Thyroid gland (tissue), 4 donors: ENCODE measurements around the gene KRTAP5-6. TPM values are rescaled to one million over a fixed set of nuclear protein-coding genes. Genes with fewer than 3 reads are reported as not detected.

Source experiments
- DNase-seq, 2 donors: peaks; one replicate each; pipeline ENCODE4 v3.0.0-alpha.2; 2019
- H3K27ac ChIP-seq, 3 donors: fragments of 200-600 bp; sonication (generic); 1 replicate in 2 of 3; 2 replicates in 1 of 3; pipeline ENCODE4 v1.5.1; 2016 to 2019; ENCODE audit warnings: mild to moderate bottlenecking in 1 of 3, moderate library complexity in 1 of 3
- H3K27me3 ChIP-seq: fragments of 200-600 bp; sonication (generic); one replicate; pipeline ENCODE4 v1.5.1; 2019
- H3K36me3 ChIP-seq, 2 donors: fragments of 200-600 bp; sonication (generic); one replicate each; pipeline ENCODE4 v1.5.1; 2016 to 2019
- H3K4me1 ChIP-seq, 2 donors: fragments of 200-600 bp; sonication (generic); one replicate each; pipeline ENCODE4 v1.5.1; 2017 to 2019
- H3K4me3 ChIP-seq, 3 donors: fragments of 200-600 bp; sonication (generic); replicated peaks in 1 of 3; 1 replicate in 2 of 3; 2 replicates in 1 of 3; pipeline ENCODE4 v1.5.1; 2016; ENCODE audit warnings: mild to moderate bottlenecking in 1 of 3
- H3K9me3 ChIP-seq: fragments of 200-600 bp; sonication (generic); one replicate; pipeline ENCODE4 v1.5.1; 2017
- CTCF ChIP-seq, 6 experiments: fragments of 200-600 bp in 3 of 6; fragments of 450-650 bp in 3 of 6; sonication (generic) in 3 of 6; IDR thresholded peaks; one replicate each; pipeline ENCODE4 v1.5.1; 2016 to 2019; ENCODE audit warnings: antibody characterized with exemption in 6 of 6, mild to moderate bottlenecking in 2 of 6, inconsistent platforms in 1 of 6, moderate library complexity in 1 of 6
- POLR2A ChIP-seq, 2 donors: fragments of 450-650 bp; IDR thresholded peaks; one replicate each; pipeline ENCODE4 v1.6.1; 2017; ENCODE audit warnings: antibody characterized with exemption in 2 of 2, mild to moderate bottlenecking in 2 of 2, moderate library complexity in 1 of 2
- WGBS, 2 donors: methylation state at CpG; one replicate each; pipeline ENCODE4 v1.1.5; 2017; 5-methylcytosine and 5-hydroxymethylcytosine counted together
- intact Hi-C: fragments of 100-400 bp; cut with DNase I; formaldehyde crosslinking; loops from one replicate; pipeline ENCODE4 v1.15.1; 2023
- total RNA-seq, 4 donors: library from RNA; depleted of rRNA; stranded (reverse); fragments of >200 nt; gene quantifications; one replicate each; pipeline ENCODE4 v1.2.3, GENCODE V29; 2016

The KRTAP5-6 gene
- total RNA-seq, 4 donors from 2014 or later: not detected

GRCh38 chr11:1670905-1671371, 26.1 kb upstream of the KRTAP5-6 start:
- intact Hi-C loops: no loop called here
- 80 to 86% methylated on average over 11 of the region's 11 CpGs for WGBS, 2 donors
- H3K27ac ChIP-seq: no peak overlapping the region
- no peak for DNase-seq
- TF ChIP-seq POLR2A (IDR thresholded peaks at IDR 0.05) (no peak), CTCF (IDR thresholded peaks at IDR 0.05) (no peak)
- H3K4me3 ChIP-seq: no peak overlapping the region
- H3K36me3 ChIP-seq: no peaks in the 10 kb centered on the region
- H3K9me3 ChIP-seq: no peaks in the 10 kb centered on the region
- H3K4me1 ChIP-seq: no peaks in the 10 kb centered on the region
- no peaks in the 10 kb centered on the region for H3K27me3 ChIP-seq

- 55 to 75% methylated on average over 11 of the region's 11 CpGs for WGBS, 2 donors
- Histone ChIP-seq H3K4me1 (no peaks in the 10 kb centered on the region), H3K36me3 (no peaks in the 10 kb centered on the region), H3K9me3 (no peaks in the 10 kb centered on the region), H3K27me3 (no peaks in the 10 kb centered on the region), H3K27ac (no peak overlapping the region), H3K4me3 (no peak overlapping the region)
- no peak for DNase-seq
- TF ChIP-seq POLR2A (IDR thresholded peaks at IDR 0.05): no peak
- no peak for TF ChIP-seq CTCF (IDR thresholded peaks at IDR 0.05)
- intact Hi-C loops: no loop called here
Measured at GRCh38 chr11:1671658-1672057, 25.3 kb upstream of the KRTAP5-6 start.

DNA sequence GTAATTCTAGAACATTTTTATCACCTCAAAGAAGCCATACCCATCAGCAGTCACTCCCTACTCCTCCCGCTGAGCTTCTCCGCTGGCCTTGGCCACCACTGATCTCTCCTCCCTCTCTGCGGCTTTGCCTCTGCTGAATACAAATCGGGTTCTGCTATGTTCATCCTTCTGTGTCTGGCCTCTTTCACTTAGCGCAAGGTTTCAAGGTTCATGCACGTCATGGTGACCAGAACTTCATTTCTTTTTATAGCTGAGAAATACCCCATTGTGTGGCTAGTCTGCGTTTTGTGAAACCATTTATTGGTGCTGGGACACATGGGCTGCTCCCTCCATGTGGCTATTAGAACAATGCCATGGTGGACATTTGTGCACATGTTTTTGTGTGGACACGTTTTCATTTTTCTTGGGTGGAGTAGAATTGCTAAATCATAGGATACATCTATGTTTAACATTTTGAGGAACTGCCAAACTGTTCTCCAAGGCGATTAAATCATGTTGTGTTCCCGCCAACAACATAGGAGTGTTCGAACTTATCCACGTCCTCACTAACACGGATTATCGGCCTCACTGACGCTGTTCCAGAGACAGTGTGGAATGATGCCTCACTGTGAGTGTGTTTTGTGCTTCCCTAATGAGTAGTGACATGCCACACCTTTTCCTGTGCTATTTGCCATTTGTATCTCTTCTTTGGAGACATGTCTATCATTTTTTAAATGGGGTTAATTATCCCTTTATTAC, 24.2 kb upstream of the KRTAP5-6 start:
- intact Hi-C loops: no loop called here
- 78 to 79% methylated on average over 15 of the region's 15 CpGs for WGBS, 2 donors
- no peaks in the 10 kb centered on the region for H3K27me3 ChIP-seq
- H3K4me1 ChIP-seq: no peaks in the 10 kb centered on the region
- no peak for TF ChIP-seq POLR2A (IDR thresholded peaks at IDR 0.05)
- TF ChIP-seq CTCF (IDR thresholded peaks at IDR 0.05): no peak
- H3K27ac ChIP-seq: no peak overlapping the region
- H3K4me3 ChIP-seq: no peak overlapping the region
- DNase-seq: no peak
- H3K36me3 ChIP-seq: no peaks in the 10 kb centered on the region
- no peaks in the 10 kb centered on the region for H3K9me3 ChIP-seq

DNA sequence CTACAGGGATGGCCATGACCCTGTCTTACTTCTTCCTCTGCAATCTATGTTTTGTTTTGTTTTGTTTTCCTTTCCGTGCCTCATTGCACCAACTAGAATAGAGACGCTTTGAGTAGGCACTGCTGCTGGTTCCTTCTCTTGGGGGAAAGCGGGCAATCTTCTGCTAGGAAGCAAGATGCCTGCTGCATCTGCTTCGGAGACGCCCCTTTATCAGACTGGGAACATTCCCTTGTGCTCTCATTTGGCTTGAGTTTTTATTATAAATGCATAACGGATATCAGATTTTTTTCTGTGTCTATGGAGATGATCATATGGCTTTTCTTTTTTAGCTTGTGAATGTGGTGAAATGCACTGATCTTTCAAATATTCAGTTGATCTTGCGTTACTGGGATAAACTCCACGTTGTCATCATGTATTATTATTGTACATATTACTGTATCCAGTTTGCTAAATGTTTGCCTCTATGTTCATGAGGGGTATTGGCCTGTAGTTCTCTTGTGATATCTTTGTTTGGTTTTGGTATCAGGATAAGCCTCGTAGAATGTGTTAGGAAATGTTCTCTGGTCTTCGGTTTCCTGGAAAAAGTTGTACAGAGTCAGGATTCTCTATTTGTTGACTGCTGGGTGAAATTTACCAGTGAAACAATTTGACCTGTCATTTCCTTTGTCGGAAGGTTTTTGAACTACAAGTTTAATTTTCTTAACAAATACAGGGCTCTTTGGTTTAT, 23.4 kb upstream of the KRTAP5-6 start:
- H3K27ac ChIP-seq: no peak overlapping the region
- whole genome bisulfite sequencing, 2 donors: 54 to 56% methylated on average over 11 of the region's 11 CpGs
- no peaks in the 10 kb centered on the region for H3K9me3 ChIP-seq
- H3K36me3 ChIP-seq: no peaks in the 10 kb centered on the region
- intact Hi-C loops: no loop called here
- no peaks in the 10 kb centered on the region for H3K4me1 ChIP-seq
- H3K4me3 ChIP-seq: no peak overlapping the region
- DNase-seq: no peak
- TF ChIP-seq CTCF (IDR thresholded peaks at IDR 0.05): no peak
- no peak for TF ChIP-seq POLR2A (IDR thresholded peaks at IDR 0.05)
- H3K27me3 ChIP-seq: no peaks in the 10 kb centered on the region
